WERI-Rb-1 (cell line): Measurements from ENCODE around the gene EPB41L5.

Source experiments
- DNase-seq: peaks from one replicate; pipeline ENCODE4 v3.0.0-alpha.2; 2020
- H3K27ac ChIP-seq: fragments of 250-450 bp; sonication (Bioruptor Pico); 2 replicates; pipeline ENCODE4 v1.5.1; 2020; ENCODE audit warnings: mild to moderate bottlenecking, moderate library complexity
- H3K27me3 ChIP-seq: fragments of 250-450 bp; sonication (Bioruptor Pico); 2 replicates; pipeline ENCODE4 v1.5.1; 2021; ENCODE audit warnings: mild to moderate bottlenecking, low read depth, moderate library complexity; ENCODE audit not compliant: insufficient read depth, severe bottlenecking
- H3K36me3 ChIP-seq: fragments of 250-450 bp; sonication (Bioruptor Pico); 2 replicates; pipeline ENCODE4 v1.5.1; 2020; ENCODE audit warnings: mild to moderate bottlenecking, moderate library complexity
- H3K4me3 ChIP-seq: 2 replicates; pipeline ENCODE4 v1.5.1; 2011; ENCODE audit warnings: low read depth, mild to moderate bottlenecking, control low read depth, low read length
- H3K9me3 ChIP-seq: fragments of 250-450 bp; sonication (Bioruptor Pico); 2 replicates; pipeline ENCODE4 v1.5.1; 2021; ENCODE audit warnings: mild to moderate bottlenecking, moderate library complexity; ENCODE audit not compliant: severe bottlenecking
- CTCF ChIP-seq: IDR thresholded peaks from 2 replicates; pipeline ENCODE4 v1.5.1; 2011; ENCODE audit warnings: low read depth, mild to moderate bottlenecking, control low read depth, inconsistent platforms, low read length

The EPB41L5 gene

GRCh38 chr2:120204945-120205670 lies 192.2 kb downstream of the EPB41L5 start:
- no peaks in the 10 kb centered on the region for H3K36me3 ChIP-seq
- H3K27me3 ChIP-seq: no peaks in the 10 kb centered on the region
- H3K9me3 ChIP-seq: no peaks in the 10 kb centered on the region
- H3K4me3 ChIP-seq: no peak overlapping the region
- no peak overlapping the region for H3K27ac ChIP-seq
- DNase-seq: no peak
- TF ChIP-seq CTCF: no peak

GRCh38 chr2:120206022-120206581 lies 193.2 kb downstream of the EPB41L5 start:
- TF ChIP-seq CTCF: peak; percentile 95
- H3K36me3 ChIP-seq: no peaks in the 10 kb centered on the region
- H3K27ac ChIP-seq: no peak overlapping the region
- H3K27me3 ChIP-seq: no peaks in the 10 kb centered on the region
- H3K9me3 ChIP-seq: no peaks in the 10 kb centered on the region
- peak; percentile 59 for DNase-seq
- H3K4me3 ChIP-seq: no peak overlapping the region

DNA sequence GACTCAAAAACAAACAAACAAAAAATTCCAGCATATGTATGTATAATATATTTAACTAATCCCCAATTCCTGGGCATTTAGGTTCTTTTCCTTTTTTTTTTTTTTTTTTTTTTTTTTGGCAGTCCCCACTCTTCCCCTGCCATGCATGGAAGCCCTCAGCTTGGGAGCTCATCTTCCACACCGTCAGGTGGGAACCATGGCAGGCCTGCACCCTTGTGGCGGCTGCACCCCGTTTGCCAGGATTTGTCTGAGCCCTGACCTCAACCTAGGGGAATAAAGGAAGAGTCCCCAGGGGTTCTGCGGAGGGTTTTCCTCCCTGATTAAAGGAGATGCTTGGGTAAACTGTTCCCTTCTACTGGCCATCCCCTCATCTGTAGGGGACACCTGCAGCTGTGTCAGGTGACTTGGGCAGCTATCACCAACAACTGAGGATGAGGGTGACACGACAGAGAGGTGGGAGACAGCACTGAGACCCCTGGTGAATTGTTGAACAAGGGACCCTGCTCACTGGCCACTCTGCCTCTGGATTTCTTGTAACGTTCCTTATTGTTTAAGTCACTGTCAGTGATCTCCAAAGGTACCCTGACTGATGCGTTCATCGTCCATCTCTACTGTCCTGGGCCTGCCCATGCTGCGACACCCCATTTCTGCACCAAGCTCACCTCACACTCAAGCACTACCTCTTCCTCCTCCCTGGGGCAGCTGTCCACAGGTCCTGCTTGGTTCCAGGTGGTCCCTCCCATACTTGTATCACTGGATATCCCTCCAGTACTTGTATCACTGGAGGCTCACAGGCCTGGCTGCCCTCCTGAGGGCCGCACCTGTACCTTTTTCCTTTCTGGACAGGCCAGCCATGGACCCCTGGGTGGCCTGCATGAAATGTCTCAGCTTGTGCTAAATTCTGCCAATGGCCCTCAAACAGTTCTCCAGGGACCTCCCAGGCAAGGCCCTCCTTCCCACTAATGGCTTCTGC lies 195.8 kb downstream of the EPB41L5 start:
- Histone ChIP-seq H3K27ac (no peak overlapping the region), H3K27me3 (no peaks in the 10 kb centered on the region), H3K4me3 (no peak overlapping the region), H3K9me3 (no peaks in the 10 kb centered on the region), H3K36me3 (no peaks in the 10 kb centered on the region)
- TF ChIP-seq CTCF: no peak
- DNase-seq: no peak

GRCh38 chr2:120209427-120210269 lies 196.8 kb downstream of the EPB41L5 start:
- no peaks in the 10 kb centered on the region for H3K27me3 ChIP-seq
- H3K9me3 ChIP-seq: no peaks in the 10 kb centered on the region
- TF ChIP-seq CTCF: no peak
- no peak overlapping the region for H3K4me3 ChIP-seq
- H3K27ac ChIP-seq: no peak overlapping the region
- no peak for DNase-seq
- no peaks in the 10 kb centered on the region for H3K36me3 ChIP-seq

DNA sequence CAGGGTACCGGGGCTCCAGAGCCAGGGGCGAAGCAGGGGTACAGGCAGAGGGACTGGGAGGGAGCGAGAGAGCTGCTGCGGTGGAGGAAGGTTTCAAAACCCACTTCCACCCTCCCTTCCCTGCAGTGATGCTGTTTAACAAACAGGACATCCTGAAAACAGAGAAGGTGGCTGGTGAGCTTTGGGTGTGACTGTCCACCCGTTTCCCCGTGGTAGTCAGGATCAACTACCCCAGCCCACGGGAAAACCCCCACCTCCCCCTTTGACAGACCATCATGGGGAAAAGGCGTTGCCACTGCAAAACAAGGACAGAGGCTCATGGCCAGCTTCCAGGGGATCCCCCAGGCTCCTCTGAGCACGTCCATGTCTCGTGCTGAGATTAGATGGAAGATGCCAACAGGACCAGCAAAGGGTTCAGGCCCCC lies 197.4 kb downstream of the EPB41L5 start:
- H3K4me3 ChIP-seq: no peak overlapping the region
- H3K27me3 ChIP-seq: no peaks in the 10 kb centered on the region
- DNase-seq: no peak
- H3K36me3 ChIP-seq: no peaks in the 10 kb centered on the region
- no peaks in the 10 kb centered on the region for H3K9me3 ChIP-seq
- TF ChIP-seq CTCF: no peak
- no peak overlapping the region for H3K27ac ChIP-seq
